Caki2 (cell line): ENCODE results near the gene ROR1. TPM values are rescaled to one million over a fixed set of nuclear protein-coding genes. Genes with fewer than 3 reads are reported as not detected.

Experiments
- DNase-seq: peaks from one replicate; pipeline ENCODE4 v3.0.0-alpha.2; 2015; ENCODE audit warnings: low read depth
- in situ Hi-C: cut with HindIII; loops from 2 replicates; pipeline ENCODE4 v1.10.0; 2016; ENCODE audit warnings: low sequenced_read_pairs, low pct_unique_long_range_greater_than_20kb, mixed read lengths
- total RNA-seq: library from RNA; depleted of rRNA; stranded (reverse); fragments of >200 nt; shearing (Covaris generic); gene quantifications from 2 replicates; pipeline ENCODE4 v1.2.3, GENCODE V29; 2014; ENCODE audit warnings: low replicate concordance; rRNA removed

The ROR1 gene
- 0.41 and 3.4 TPM in 2 replicates for total RNA-seq

DNA sequence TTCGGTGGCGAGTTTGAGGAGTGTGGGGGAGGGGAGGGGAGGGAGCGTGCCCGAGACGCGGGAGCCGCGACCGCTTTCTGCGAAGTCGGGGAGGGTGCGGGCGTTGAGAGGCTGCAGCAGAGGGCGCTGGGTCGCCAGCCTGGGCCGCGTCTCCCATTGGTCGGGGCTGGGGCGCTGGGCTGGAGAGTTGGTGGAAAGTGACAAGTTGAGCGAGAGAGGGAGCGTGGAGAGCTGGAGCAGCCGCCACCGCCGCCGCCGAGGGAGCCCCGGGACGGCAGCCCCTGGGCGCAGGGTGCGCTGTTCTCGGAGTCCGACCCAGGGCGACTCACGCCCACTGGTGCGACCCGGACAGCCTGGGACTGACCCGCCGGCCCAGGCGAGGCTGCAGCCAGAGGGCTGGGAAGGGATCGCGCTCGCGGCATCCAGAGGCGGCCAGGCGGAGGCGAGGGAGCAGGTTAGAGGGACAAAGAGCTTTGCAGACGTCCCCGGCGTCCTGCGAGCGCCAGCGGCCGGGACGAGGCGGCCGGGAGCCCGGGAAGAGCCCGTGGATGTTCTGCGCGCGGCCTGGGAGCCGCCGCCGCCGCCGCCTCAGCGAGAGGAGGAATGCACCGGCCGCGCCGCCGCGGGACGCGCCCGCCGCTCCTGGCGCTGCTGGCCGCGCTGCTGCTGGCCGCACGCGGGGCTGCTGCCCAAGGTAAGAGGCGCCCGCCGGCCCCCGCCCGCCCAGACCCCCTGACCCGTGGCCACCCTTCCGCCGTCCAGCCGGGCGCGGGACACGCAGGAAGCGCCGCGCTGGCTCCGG lies at the start of gene ROR1:
ROR1 (plus strand) TSS at position 203 of the 802 bp plus-strand sequence.
- peak; percentile 87 for DNase-seq
- in situ Hi-C loops: no loop called here

GRCh38 chr1:63724375-63724899 lies 49.4 kb upstream of the ROR1 start:
- no peak for DNase-seq
- in situ Hi-C loops: no loop called here

DNA sequence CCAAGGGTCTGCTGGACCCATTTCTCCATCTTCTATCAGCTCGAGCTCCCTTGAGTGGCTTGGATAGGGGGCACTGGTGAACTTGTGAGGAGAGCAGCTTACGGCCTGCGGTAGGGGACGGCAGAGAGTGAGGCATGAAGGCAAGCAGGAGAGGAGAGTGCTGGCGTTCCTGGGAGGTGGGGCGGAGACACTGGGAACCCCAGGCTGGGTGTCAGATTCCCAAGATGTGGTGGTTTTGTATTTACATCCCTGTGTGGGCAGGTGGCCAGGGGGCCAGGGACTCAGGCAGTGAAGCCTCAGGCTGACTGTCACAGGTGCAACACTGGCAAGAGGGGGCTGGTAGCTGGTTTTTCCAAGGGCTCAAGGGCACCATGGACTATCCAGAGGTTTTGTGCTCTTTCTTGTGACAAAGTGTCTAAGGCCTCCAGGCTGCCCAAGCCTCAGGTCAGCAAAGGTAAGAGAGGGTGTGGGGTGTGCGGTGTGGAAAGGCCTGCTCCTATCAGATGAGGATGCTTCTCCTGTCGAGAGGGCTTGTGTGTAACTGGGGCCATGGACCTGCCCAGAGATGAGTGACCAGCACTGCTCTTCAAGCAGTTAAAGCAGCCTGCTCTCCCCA lies 45.1 kb upstream of the ROR1 start:
- DNase-seq: no peak
- in situ Hi-C loops: no loop called here

- in situ Hi-C loops: no loop called here
- DNase-seq: no peak
Observed at GRCh38 chr1:63729227-63729620, 44.6 kb upstream of the ROR1 start.

DNA sequence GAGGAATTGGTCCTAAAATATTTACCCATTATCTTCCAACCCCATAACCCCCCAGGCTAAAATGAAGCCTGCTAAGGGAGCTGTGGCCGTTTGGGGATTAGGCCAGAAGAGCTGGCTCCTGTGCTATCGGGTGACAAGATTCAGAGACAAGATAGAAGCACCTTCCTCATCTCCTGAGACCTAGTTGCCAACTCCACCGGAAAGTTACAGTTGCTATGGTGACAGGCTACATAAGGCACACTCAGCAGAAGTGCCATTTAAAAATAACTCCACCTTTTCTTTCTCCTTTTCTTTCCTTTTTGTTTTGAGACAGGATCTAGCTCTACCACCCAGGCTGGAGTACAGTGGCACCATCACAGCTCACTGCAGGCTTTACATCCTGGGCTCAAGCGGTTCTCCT lies 43.6 kb upstream of the ROR1 start:
- peak; percentile 60 for DNase-seq
- in situ Hi-C loops: no loop called here

DNA sequence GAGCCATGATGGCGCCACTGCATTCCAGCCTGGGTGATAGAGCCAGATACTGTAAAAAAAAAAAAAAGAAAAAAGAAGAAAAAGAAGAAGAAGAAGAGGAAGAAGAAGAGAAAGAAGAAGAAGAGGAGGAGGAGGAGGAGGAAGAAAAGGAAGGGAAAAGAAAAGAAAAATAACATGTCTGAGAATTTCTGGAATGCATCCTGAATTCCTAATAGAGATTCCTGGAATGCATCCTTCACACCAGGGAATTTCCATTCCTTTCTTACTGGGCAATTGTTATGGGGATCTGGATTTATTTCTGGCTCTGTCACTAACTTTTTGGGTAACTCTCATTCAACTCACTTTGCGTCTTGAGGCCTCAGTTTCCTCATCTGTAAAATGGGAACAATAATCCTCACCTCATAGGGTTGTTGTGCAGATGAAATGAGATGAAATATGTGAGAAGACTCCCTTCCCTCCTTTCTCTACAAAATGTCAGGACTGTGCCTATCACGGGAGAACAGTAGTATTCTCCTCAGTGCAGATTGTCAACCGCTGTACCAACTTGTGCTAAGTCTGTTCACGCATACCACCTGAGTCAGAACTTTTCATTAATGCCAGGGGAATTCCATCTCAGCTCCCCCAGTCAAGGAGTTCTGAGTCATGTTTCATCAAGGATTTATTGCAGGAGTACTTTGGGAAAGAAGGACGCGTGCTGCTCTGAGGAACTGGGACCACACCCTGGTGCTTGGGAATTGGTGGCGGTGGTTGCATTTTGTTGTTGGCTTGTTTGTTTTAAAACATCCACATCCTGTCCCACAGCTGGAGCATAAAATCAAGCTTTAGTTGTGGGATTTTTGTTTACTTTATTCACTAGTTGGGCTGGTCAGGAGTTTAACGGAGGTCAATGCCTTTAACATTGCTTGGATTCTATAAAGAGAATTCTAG lies 42.4 kb upstream of the ROR1 start:
- in situ Hi-C loops: no loop called here
- peak; percentile 96 for DNase-seq

DNA sequence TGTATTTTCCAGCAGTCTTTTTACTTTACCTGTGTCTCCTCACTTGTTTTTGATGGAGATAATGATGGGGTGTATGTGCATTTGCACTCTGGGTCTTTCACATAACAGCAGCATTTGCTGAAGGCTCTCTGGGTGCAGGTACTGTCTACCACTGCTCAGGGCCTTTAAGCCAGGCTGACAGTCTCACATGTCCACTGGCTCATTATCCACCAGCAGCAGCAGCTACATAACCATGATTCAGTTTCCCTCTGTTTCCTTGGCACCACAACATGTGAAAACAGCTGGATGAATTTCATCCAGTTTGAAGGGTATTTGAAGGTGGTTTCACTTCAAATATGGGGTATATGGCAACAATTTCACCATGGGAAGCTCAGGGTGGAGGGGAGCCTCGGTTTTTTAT lies 41.2 kb upstream of the ROR1 start:
- DNase-seq: peak; percentile 32

GRCh38 chr1:63738772-63739171 lies 35.0 kb upstream of the ROR1 start:
- no peak for DNase-seq
- in situ Hi-C loops: no loop called here

More for the DNA sequence above, 41.2 kb upstream of the ROR1 start:
- in situ Hi-C loops: no loop called here

DNA sequence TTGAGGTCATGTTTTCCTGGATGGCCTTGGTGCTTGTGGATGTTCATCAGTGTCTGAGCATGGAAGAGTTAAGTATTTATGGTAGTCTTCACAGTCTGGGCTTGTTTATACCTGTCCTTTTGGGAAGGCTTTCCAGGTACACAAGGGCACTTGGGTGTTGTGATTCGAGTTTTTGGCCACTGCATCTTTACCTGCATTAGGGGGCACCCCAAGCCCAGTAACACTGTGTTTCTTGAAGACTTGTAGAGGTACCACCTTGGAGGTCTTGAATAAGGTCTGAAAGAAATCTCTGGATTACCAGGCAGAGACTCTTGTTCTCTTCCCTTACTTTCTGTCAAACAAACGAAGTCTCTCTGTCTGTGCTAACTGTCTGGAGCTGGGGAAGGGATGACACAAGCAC lies 34.4 kb upstream of the ROR1 start:
- no peak for DNase-seq
- in situ Hi-C loops: no loop called here

- DNase-seq: no peak
- in situ Hi-C loops: no loop called here
Observed at GRCh38 chr1:63740432-63740831, 33.4 kb upstream of the ROR1 start.

GRCh38 chr1:63742526-63742925 lies 31.3 kb upstream of the ROR1 start:
- DNase-seq: no peak
- in situ Hi-C loops: no loop called here

DNA sequence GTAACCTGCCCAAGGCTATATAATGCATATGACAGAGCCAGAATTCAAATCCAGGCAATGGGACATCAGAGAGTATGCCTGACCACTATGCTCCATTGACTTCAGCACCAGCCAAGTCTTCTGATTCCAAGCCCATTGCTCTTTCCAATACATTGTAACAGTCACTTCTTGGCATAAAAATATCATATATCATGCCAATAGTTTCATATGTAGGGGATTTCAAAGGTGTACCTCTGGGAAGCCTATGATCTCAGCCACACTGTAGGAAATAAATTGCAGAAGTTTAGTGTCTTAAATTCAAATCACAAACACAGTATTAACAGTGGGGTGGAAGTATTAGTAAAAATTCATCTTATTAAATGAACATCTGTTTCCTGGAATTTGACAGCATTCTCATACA lies 30.0 kb upstream of the ROR1 start:
- in situ Hi-C loops: no loop called here

GRCh38 chr1:63746129-63746864 lies 27.5 kb upstream of the ROR1 start:
- peak; percentile 66 for DNase-seq
- in situ Hi-C loops: no loop called here

More for the DNA sequence above, 30.0 kb upstream of the ROR1 start:
- no peak for DNase-seq

GRCh38 chr1:63747445-63747844 lies 26.4 kb upstream of the ROR1 start:
- no peak for DNase-seq
- in situ Hi-C loops: no loop called here

- no peak for DNase-seq
- in situ Hi-C loops: no loop called here
Observed at GRCh38 chr1:63748046-63748580, 25.7 kb upstream of the ROR1 start.

DNA sequence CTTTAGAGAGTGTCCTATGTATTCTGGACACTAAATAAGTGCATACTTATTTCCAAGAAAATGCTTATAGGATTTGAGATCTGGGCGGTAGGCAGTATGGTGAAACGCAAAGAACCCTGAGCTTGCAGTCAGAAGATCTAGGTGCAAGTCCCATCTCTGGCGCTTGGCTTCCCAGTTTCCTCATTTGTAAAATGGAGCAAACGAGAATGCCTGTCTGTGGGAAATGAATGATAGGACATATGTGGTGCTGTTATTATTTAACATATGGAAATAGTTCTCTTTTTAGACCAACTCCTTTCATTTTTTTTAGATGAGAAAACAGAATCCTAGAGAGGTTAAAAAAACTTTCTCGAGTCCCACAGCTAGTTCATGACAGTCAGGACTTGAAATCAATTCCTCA lies 25.2 kb upstream of the ROR1 start:
- DNase-seq: no peak
- in situ Hi-C loops: no loop called here

DNA sequence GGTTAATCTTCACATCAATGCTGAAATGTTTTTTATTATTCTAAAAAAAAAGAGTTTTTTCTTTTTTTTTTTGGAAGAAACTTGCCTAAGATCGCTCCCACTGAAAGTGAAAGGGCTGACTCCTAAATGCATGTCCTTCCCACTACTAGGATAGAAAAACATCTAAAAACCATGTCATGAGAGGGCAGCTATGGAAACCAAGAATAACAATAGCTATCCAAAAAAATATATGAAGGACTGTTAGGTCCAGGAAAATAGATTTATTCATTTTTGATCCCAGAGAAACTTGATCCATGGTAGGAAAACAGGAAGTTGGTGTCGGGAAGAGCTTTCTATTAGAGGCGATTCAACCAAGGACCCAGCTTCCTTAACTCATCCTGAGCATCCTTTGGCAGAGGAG lies 23.1 kb upstream of the ROR1 start:
- in situ Hi-C loops: no loop called here
- no peak for DNase-seq

- no peak for DNase-seq
Observed at GRCh38 chr1:63752176-63752575, 21.6 kb upstream of the ROR1 start.

More at GRCh38 chr1:63752176-63752575, 21.6 kb upstream of the ROR1 start:
- in situ Hi-C loops: no loop called here
